HG03571 (cell line): ENCODE measurements around the gene XBP1.
"Not testable (repeated sequence)": the region's sequence is repeated elsewhere in the genome, so short reads cannot be mapped to it uniquely, and the experiment has no call there.

Experiments used
- ATAC-seq: cut with Tn5 transposase; IDR thresholded peaks from one replicate; pipeline ENCODE4 v1.9.1; 2021; ENCODE audit not compliant: unreplicated experiment

XBP1 gene

GRCh38 chr22:28800308-28801041 lies at the start of gene XBP1:
Gene XBP1 (minus strand): TSS chr22:28800569.
- peak; percentile 89 for ATAC-seq

GRCh38 chr22:28846994-28847393 lies 46.6 kb upstream of the XBP1 start:
- no peak for ATAC-seq

- not testable (repeated sequence) for ATAC-seq
These were observed 43.9 kb upstream of the XBP1 start for GRCh38 chr22:28844277-28844676.

- no peak for ATAC-seq
These were observed 43.3 kb upstream of the XBP1 start for GRCh38 chr22:28843633-28844032.

GRCh38 chr22:28841111-28841510 lies 40.7 kb upstream of the XBP1 start:
- ATAC-seq: no peak

- ATAC-seq: no peak
These were observed 38.6 kb upstream of the XBP1 start for GRCh38 chr22:28838971-28839370.

GRCh38 chr22:28837640-28838039 lies 37.3 kb upstream of the XBP1 start:
- ATAC-seq: no peak

GRCh38 chr22:28835630-28836189 lies 35.3 kb upstream of the XBP1 start:
- no peak for ATAC-seq

GRCh38 chr22:28833276-28833923 lies 33.0 kb upstream of the XBP1 start:
- ATAC-seq: no peak

GRCh38 chr22:28832731-28833130 lies 32.4 kb upstream of the XBP1 start:
- ATAC-seq: no peak

- ATAC-seq: no peak
These were observed 31.0 kb upstream of the XBP1 start for GRCh38 chr22:28831140-28832072.

GRCh38 chr22:28830441-28830840 lies 30.1 kb upstream of the XBP1 start:
- no peak for ATAC-seq

- ATAC-seq: no peak
These were observed 29.2 kb upstream of the XBP1 start for GRCh38 chr22:28829358-28830181.

GRCh38 chr22:28826921-28827320 lies 26.6 kb upstream of the XBP1 start:
- ATAC-seq: no peak

GRCh38 chr22:28826430-28826829 lies 26.1 kb upstream of the XBP1 start:
- ATAC-seq: not testable (repeated sequence)

- not testable (repeated sequence) for ATAC-seq
These were observed 24.1 kb upstream of the XBP1 start for GRCh38 chr22:28824455-28824854.

- ATAC-seq: no peak
These were observed 22.7 kb upstream of the XBP1 start for GRCh38 chr22:28822930-28823551.

GRCh38 chr22:28821452-28821851 lies 21.1 kb upstream of the XBP1 start:
- no peak for ATAC-seq

- no peak for ATAC-seq
These were observed 20.5 kb upstream of the XBP1 start for GRCh38 chr22:28820885-28821284.
